DMS79 (cell line): ENCODE results near the gene RAP1B.
A peak's percentile ranks its signal among the peaks of the same experiment; 100 is the strongest.
"Not testable (repeated sequence)": the region's sequence is repeated elsewhere in the genome, so short reads cannot be mapped to it uniquely, and the experiment has no call there.

Experiments used
- DNase-seq: peaks from one replicate; lab custom pipeline; 2025; lab: John Stamatoyannopoulos, UW

Gene RAP1B

DNA sequence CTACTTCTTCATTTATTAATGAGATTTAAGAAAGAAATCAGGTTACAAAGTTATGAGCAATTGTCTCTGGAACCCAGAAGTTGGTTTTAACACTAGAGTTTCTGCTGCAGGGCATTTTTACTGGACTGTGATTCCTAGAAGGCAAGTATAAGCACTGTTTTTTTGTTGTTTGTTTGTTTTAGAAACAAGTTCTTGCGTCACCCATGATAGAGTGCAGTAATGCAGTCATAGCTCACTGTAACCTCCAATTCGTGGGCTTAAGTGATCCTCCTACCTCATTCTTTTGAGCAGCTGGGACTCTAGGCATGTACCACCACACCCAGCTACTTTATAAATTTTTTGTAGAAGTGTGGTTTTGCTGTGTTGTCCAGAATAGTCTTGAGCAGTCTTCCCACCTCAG lies 25.6 kb downstream of the RAP1B start:
- no peak for DNase-seq

DNA sequence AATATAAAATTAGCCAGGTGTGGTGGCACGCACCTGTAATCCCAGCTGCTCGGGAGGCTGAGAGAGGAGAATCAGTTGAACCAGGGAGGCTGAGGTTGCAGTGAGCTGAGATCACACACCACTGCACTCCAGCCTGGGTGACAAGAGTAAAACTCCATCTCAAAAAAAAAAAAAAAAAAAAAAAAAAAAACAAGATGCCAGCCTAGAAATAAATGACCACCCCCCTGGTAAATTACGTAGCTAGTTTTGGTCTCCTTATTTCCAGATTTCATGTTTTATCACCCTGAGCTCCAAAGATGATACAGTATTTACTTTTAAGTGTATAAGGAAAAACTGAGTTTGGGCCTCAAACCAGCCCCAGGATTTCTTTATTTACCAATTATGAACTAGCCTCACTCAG lies 26.7 kb downstream of the RAP1B start:
- not testable (repeated sequence) for DNase-seq

GRCh38 chr12:68638171-68638570 lies 27.5 kb downstream of the RAP1B start:
- DNase-seq = no peak

- DNase-seq = no peak
These were observed 28.2 kb downstream of the RAP1B start for GRCh38 chr12:68638721-68639395.

- no peak for DNase-seq
These were observed 28.7 kb downstream of the RAP1B start for GRCh38 chr12:68639396-68639767.

DNA sequence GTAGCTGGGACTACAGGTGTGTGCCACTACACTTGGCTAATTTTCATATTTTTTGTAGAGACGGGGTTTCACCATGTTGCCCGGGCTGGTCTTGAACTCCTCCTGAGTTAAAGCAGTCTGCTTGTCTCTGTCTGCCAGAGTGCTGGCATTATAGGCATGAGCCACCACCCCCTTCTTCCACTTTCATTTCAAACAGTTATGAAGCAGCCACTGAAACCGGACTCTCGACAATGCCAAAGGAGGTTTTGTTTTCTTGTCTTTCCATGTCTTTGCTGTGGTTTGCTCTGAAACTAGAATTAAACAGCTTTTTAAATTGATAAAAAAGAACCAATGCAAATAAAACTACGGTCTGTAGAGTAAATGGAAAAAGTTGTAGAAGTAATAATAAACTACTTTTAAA lies 30.4 kb downstream of the RAP1B start:
- no peak for DNase-seq

- DNase-seq = no peak
These were observed 35.8 kb downstream of the RAP1B start for GRCh38 chr12:68646484-68646883.

GRCh38 chr12:68647507-68647906 lies 36.8 kb downstream of the RAP1B start:
- DNase-seq = no peak

GRCh38 chr12:68648179-68648578 lies 37.5 kb downstream of the RAP1B start:
- DNase-seq = no peak

- DNase-seq = no peak
These were observed 54.4 kb downstream of the RAP1B start for GRCh38 chr12:68665016-68665569.

DNA sequence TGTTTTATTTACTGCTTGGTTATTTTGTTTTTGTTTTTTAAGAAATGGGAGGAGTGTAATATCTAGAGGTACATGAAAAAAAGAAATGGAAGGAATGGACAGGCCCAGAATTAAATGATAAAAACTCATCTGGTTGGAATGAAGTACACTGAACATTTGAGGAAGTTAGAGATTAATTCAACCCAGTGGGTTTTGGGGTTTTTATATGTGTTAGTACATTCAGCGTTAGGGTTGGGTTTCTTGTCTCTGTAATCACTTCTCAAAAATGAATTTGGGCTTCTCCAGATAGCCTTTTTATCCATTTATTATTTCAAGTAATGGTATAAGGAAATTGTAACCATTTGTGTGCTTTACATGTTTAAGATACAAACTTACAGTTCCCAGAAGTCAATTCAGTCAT lies 56.6 kb downstream of the RAP1B start:
- no peak for DNase-seq

DNA sequence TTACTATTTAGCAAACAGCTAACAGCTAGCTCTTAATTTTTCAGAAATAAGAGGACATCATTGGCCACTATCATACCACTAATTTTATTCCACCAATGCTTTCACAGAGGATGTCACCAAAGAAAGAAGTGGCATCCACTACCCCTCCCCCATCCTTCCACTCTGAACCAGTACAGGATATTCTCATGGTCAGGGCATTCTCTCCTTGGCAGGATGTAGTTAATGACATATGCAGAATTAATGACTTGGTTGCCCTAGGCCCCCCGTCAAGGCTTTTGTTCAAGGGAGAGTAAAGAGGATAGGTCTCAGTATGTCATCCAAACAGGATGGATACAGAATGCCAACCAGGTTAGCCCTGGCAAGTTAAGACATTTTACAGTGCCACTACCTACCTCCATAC lies 57.2 kb downstream of the RAP1B start:
- DNase-seq = no peak

DNA sequence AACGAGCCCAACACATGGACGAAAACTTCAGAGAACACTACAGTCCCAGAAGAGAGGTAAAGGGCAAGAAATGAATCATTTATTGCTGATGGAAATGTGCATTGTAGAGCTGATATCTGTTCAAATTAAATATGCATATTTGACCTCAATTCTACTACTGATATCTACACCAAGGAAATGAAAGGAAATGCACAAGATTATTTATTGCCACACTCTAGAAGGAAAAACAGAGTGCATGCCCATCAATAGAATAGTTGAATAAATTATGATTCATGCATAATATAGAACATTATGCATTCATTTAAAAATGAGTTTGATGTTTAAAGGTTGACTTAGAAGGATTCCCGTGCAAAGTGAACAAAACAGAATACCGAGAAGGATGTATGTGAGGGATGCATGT lies 60.5 kb downstream of the RAP1B start:
- DNase-seq = no peak

DNA sequence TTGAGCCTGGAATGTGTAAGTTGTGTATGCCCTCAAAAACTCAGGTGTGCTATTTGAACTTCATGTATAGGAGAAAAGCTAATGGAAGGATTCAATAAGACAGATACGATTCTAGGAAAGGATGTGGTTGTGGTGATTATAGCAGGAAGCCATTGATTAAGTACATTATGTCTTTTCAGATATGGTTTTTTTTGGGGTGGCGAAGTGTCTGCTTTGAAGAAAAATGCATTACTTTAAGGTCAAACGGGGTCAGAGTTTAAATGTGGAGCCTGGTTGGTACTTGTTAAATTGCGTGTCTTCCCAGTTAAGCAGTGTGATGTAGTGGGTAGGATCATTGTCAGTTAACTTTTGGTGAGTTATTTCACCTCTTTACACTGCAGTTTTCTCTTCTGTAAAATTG lies 63.1 kb downstream of the RAP1B start:
- no peak for DNase-seq

- DNase-seq = no peak
These were observed 63.7 kb downstream of the RAP1B start for GRCh38 chr12:68674376-68674775.

DNA sequence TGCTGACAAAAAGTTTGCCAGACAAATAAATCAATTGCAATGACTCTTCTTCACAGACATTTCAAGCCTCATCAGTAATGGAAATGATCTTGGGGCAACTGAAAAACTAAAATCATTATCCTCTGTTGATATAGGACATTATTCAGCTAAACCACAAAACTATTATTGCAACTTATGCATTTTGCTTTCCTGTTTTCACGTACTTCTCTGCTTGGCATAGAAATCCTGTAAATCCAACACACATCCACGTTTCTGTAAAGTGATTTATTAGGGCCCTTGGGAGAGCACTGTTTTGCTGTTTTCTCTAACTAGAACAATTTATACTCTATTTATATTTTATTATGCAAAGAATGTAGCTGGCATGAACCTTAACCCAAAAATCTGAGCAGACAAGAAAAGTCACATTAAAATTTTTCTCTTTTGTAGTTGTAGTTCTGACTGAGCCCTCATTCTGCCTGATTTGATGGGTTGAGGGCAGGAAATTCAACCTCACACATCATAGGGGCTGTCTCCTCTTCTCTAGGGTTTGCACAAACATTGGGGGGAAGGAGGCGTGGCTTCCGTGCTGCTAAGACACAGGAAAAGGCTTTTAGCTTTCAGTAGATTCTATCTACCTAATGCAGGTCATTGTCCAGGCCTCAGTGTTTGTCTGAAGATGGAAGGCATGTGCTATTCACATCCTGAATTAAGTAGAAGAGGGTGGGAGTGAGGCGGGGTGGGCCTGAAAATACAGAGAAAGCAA lies 64.6 kb downstream of the RAP1B start:
- no peak for DNase-seq

GRCh38 chr12:68676854-68677253 lies 66.2 kb downstream of the RAP1B start:
- not testable (repeated sequence) for DNase-seq

- DNase-seq = no peak
These were observed 75.5 kb downstream of the RAP1B start for GRCh38 chr12:68686262-68686594.

GRCh38 chr12:68686595-68687521 lies 76.2 kb downstream of the RAP1B start, which contains the start of gene NUP107:
Gene NUP107 (plus strand): TSS chr12:68686978. CDS start chr12:68687066, 88 bp downstream.
- peak; percentile 64 for DNase-seq

GRCh38 chr12:68695454-68695853 lies 84.8 kb downstream of the RAP1B start:
- DNase-seq = no peak

GRCh38 chr12:68699486-68699885 lies 88.8 kb downstream of the RAP1B start:
- no peak for DNase-seq
